GM12878 (cell line): ENCODE measurements around the gene KLRB1. TPM values are rescaled to one million over a fixed set of nuclear protein-coding genes. Genes with fewer than 3 reads are reported as not detected.

Experiments used
- BMI1 ChIP-seq: fragments of 450-650 bp; IDR thresholded peaks from 2 replicates; pipeline ENCODE4 v1.6.1; 2016; ENCODE audit warnings: mild to moderate bottlenecking, moderate library complexity, borderline replicate concordance
- CHD4 ChIP-seq: fragments of 200-600 bp; sonication (generic); IDR thresholded peaks from 2 replicates; pipeline ENCODE4 v1.6.1; 2016; ENCODE audit warnings: mild to moderate bottlenecking
- EED ChIP-seq: sonication (generic); IDR thresholded peaks from 2 replicates; pipeline ENCODE4 v1.6.1; 2016; ENCODE audit warnings: antibody characterized with exemption, low read depth
- NBN ChIP-seq: fragments of 450-650 bp; IDR thresholded peaks from 2 replicates; pipeline ENCODE4 v1.6.1; 2016
- NFYA ChIP-seq: IDR thresholded peaks from 2 replicates; pipeline ENCODE4 v1.6.1; 2011; ENCODE audit warnings: low read depth, mild to moderate bottlenecking, low read length, improper control_type of control experiment, borderline replicate concordance
- PML ChIP-seq: IDR thresholded peaks from 2 replicates; pipeline ENCODE4 v1.6.1; 2012; ENCODE audit warnings: low read length, inconsistent platforms
- PRDM15 ChIP-seq: fragments of 450-650 bp; formaldehyde crosslinking; IDR thresholded peaks from 2 replicates; pipeline ENCODE4 v1.4.0; 2020; ENCODE audit warnings: mild to moderate bottlenecking, moderate library complexity
- RAD21 ChIP-seq: IDR thresholded peaks from 2 replicates; pipeline ENCODE4 v1.6.1; 2011; ENCODE audit warnings: mild to moderate bottlenecking, low read depth, low read length, moderate library complexity; ENCODE audit not compliant: insufficient read depth
- RB1 ChIP-seq: fragments of 450-650 bp; formaldehyde crosslinking; IDR thresholded peaks from 2 replicates; pipeline ENCODE4 v1.6.1; 2017; ENCODE audit warnings: mild to moderate bottlenecking, borderline replicate concordance
- TBL1XR1 ChIP-seq: IDR thresholded peaks from 2 replicates; pipeline ENCODE4 v1.6.1; 2012; ENCODE audit warnings: low read depth, low read length, improper control_type of control experiment
- polyA plus RNA-seq, 11 experiments: library from polyadenylated mRNA; depleted of rRNA in 4 of 11; unstranded in 6 of 11; stranded (reverse) in 5 of 11; fragments of >200 nt; fragmentation: Nextera tagmentation in 4 of 11; fragmentation: Illumina TruSeq in 1 of 11; extraction: Ambion mirVana in 4 of 11; extraction: Trizol in 1 of 11; gene quantifications; 1 replicate in 1 of 11; 2 replicates in 10 of 11; pipeline versions ENCODE4 v1.2.1 to v1.2.3, GENCODE V29; 2011 to 2016; ENCODE audit warnings: inconsistent platforms in 2 of 11, missing spikeins in 2 of 11, low read depth in 1 of 11
- total RNA-seq, 4 experiments: library from RNA; depleted of rRNA in 3 of 4; stranded (reverse); fragments of >200 nt in 3 of 4; fragmentation: Illumina TruSeq in 1 of 4; extraction: Trizol in 1 of 4; gene quantifications; 2 replicates each; pipeline versions ENCODE4 v1.2.1 to v1.2.3, GENCODE V29; 2013 to 2021
- TF ChIP-seq, protein P1 (sequence below): fragments of 450-650 bp; IDR thresholded peaks from 2 replicates; pipeline ENCODE4 v1.6.1; 2016; ENCODE audit warnings: mild to moderate bottlenecking, moderate library complexity, borderline replicate concordance
- TF ChIP-seq, protein P2 (sequence below): fragments of 450-650 bp; IDR thresholded peaks from 2 replicates; pipeline ENCODE4 v1.6.1; 2017; ENCODE audit warnings: antibody characterized with exemption, mild to moderate bottlenecking, moderate library complexity

KLRB1 gene
- total and polyA plus RNA-seq, 10 of the 15 experiments (the other 5 are each of a cell fraction or from before 2014, with no cell fraction given): not detected

DNA sequence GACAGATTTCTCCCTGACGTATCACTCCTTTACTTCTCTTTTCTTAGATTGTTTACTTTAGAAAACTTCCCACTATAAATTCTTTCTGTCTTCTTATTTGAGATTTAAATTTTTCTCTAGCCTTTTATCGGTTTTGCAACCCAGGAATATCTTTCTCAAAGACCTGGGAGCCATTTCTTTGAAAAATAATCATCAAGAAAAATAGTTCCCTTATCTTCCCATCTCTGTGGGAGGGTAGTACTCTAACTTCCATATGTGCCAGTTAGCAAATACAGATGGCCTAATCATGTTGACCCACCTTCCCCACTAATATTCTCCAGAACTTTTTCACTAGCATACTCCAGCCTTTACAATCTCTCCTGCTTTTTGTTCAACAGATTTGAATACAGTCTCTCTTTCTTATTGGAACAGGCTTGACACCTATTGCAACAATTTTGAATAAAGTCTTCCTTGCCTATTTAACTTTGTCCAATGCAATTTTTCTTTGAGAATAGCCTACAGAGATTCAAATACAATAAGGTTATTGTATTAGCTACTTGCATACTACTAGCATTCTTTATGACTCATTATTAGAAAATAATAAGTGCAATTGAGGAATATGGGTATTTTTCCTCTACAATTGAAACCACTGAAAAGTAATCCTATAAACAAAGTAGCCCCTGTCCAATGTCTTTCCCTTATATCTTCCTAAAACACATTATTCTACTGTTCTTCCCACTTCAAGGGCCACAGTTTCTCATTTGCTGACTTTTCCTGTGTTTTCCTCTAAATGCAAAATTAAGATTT, 27.4 kb upstream of the KLRB1 start (continued):
- TF ChIP-seq, protein P1, sequence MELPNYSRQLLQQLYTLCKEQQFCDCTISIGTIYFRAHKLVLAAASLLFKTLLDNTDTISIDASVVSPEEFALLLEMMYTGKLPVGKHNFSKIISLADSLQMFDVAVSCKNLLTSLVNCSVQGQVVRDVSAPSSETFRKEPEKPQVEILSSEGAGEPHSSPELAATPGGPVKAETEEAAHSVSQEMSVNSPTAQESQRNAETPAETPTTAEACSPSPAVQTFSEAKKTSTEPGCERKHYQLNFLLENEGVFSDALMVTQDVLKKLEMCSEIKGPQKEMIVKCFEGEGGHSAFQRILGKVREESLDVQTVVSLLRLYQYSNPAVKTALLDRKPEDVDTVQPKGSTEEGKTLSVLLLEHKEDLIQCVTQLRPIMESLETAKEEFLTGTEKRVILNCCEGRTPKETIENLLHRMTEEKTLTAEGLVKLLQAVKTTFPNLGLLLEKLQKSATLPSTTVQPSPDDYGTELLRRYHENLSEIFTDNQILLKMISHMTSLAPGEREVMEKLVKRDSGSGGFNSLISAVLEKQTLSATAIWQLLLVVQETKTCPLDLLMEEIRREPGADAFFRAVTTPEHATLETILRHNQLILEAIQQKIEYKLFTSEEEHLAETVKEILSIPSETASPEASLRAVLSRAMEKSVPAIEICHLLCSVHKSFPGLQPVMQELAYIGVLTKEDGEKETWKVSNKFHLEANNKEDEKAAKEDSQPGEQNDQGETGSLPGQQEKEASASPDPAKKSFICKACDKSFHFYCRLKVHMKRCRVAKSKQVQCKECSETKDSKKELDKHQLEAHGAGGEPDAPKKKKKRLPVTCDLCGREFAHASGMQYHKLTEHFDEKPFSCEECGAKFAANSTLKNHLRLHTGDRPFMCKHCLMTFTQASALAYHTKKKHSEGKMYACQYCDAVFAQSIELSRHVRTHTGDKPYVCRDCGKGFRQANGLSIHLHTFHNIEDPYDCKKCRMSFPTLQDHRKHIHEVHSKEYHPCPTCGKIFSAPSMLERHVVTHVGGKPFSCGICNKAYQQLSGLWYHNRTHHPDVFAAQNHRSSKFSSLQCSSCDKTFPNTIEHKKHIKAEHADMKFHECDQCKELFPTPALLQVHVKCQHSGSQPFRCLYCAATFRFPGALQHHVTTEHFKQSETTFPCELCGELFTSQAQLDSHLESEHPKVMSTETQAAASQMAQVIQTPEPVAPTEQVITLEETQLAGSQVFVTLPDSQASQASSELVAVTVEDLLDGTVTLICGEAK: no peak
- no peak for TF ChIP-seq CHD4
- TF ChIP-seq PRDM15 (CRISPR knock-in tag): no peak
- no peak for TF ChIP-seq NBN
- no peak for TF ChIP-seq NFYA
- TF ChIP-seq, protein P2, sequence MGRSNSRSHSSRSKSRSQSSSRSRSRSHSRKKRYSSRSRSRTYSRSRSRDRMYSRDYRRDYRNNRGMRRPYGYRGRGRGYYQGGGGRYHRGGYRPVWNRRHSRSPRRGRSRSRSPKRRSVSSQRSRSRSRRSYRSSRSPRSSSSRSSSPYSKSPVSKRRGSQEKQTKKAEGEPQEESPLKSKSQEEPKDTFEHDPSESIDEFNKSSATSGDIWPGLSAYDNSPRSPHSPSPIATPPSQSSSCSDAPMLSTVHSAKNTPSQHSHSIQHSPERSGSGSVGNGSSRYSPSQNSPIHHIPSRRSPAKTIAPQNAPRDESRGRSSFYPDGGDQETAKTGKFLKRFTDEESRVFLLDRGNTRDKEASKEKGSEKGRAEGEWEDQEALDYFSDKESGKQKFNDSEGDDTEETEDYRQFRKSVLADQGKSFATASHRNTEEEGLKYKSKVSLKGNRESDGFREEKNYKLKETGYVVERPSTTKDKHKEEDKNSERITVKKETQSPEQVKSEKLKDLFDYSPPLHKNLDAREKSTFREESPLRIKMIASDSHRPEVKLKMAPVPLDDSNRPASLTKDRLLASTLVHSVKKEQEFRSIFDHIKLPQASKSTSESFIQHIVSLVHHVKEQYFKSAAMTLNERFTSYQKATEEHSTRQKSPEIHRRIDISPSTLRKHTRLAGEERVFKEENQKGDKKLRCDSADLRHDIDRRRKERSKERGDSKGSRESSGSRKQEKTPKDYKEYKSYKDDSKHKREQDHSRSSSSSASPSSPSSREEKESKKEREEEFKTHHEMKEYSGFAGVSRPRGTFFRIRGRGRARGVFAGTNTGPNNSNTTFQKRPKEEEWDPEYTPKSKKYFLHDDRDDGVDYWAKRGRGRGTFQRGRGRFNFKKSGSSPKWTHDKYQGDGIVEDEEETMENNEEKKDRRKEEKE: no peak
- no peak for TF ChIP-seq RAD21
- no peak for TF ChIP-seq EED
- TF ChIP-seq PML: no peak
- TF ChIP-seq RB1: no peak
- no peak for TF ChIP-seq TBL1XR1
- no peak for TF ChIP-seq BMI1
